Measurements from ENCODE around the gene TRMO. TPM values are rescaled to one million over a fixed set of nuclear protein-coding genes. Genes with fewer than 3 reads are reported as not detected.
A peak's percentile ranks its signal among the peaks of the same experiment; 100 is the strongest.

Gene TRMO
- total and polyA plus RNA-seq, 2 donors (not counting 1 experiment from before 2014, with no cell fraction given) = 12.9 to 15.8 TPM

DNA sequence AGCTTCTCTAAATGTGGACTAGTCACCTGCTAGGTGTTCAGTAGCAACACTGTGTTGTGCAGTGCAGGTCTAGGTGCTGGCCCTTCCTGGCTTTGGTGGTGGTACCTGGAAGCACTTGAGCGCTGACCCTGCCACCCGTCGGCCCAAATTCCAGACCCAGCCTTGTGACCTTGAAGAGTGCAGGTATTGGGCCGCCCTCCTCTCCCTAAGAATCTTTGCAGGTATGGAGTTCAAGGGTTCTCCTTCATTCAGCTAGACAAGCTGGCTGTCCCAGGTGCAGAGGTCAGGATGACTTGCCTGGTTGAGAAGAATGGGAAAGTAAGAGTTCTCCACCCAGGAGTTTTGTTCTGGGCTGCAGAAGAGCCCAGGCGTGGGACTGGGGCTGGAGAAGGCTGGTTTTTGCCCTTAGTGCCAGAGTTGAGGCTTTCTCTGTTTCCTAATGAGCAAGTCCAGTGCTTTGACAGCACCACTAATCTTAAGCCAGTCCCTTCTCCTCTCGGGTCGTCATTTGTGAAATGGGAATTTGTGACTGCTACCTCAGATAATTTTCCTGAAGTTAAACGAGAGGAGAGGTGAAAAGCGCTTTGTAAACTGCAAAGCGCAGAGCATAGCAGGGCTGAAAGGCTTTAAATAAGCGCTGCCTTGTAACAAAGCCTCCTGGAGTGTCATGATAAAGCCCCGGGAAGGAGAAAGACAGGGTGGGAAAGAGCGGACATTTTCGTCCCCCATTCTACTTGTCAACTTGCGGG, 65.3 kb downstream of the TRMO start:
- H3K4me1 ChIP-seq (ENCODE audit: control insufficient read depth, extremely low read depth, insufficient read depth, low read length) = no peaks in the 10 kb centered on the region
- H3K4me2 ChIP-seq (ENCODE audit: extremely low read depth, insufficient read depth, low read length) = no peak overlapping the region

GRCh38 chr9:97855899-97856298, 66.4 kb downstream of the TRMO start:
- no peak for TF ChIP-seq CTCF (conservative IDR thresholded peaks at IDR 0.05 in 1 of 2, IDR thresholded peaks at IDR 0.05 in 1 of 2; ENCODE audit: low read depth in 1 of 2, low read length in 2 of 2)
- no peak for TF ChIP-seq EZH2 (IDR thresholded peaks at IDR 0.05; ENCODE audit: low read length, missing control alignments)
- Histone ChIP-seq H3K36me3 (ENCODE audit: control insufficient read depth, insufficient read depth, low read length) (no peaks in the 10 kb centered on the region), H3K4me3 (replicated peaks in 1 of 4; ENCODE audit: control extremely low read depth in 1 of 4, insufficient read depth in 1 of 4, low read depth in 3 of 4, low read length in 4 of 4) (no peak overlapping the region), H3K9me3 (ENCODE audit: control insufficient read depth, insufficient read depth, low read depth, low read length) (no peaks in the 10 kb centered on the region), H2AFZ (ENCODE audit: low read length) (no peak overlapping the region), H3K4me1 (ENCODE audit: control insufficient read depth, extremely low read depth, insufficient read depth, low read length) (no peaks in the 10 kb centered on the region), H3K9ac (ENCODE audit: insufficient read depth, low read length) (no peak overlapping the region), H3K79me2 (ENCODE audit: control insufficient read depth, insufficient read depth, low read length) (no peaks in the 10 kb centered on the region), H4K20me1 (ENCODE audit: control insufficient read depth, extremely low read depth, insufficient read depth, low read length) (no peaks in the 10 kb centered on the region), H3K27ac (ENCODE audit: insufficient read depth, low read length) (no peak overlapping the region), H3K27me3 (ENCODE audit: control insufficient read depth, insufficient read depth, low read length) (peaks cover 86% of the 10 kb centered on the region), H3K4me2 (ENCODE audit: extremely low read depth, insufficient read depth, low read length) (no peak overlapping the region)
- no peak for DNase-seq (ENCODE audit: low read depth in 2 of 2)

More for the DNA sequence above, 65.3 kb downstream of the TRMO start:
- no peak overlapping the region for H3K27ac ChIP-seq (ENCODE audit: insufficient read depth, low read length)
- DNase-seq (ENCODE audit: low read depth in 2 of 2) = no peak
- no peaks in the 10 kb centered on the region for H3K9me3 ChIP-seq (ENCODE audit: control insufficient read depth, insufficient read depth, low read depth, low read length)
- peaks cover 79% of the 10 kb centered on the region for H3K27me3 ChIP-seq (ENCODE audit: control insufficient read depth, insufficient read depth, low read length)
- H3K4me3 ChIP-seq (replicated peaks in 1 of 4; ENCODE audit: control extremely low read depth in 1 of 4, insufficient read depth in 1 of 4, low read depth in 3 of 4, low read length in 4 of 4) = no peak overlapping the region
- no peak overlapping the region for H3K9ac ChIP-seq (ENCODE audit: insufficient read depth, low read length)
- no peak overlapping the region for H2AFZ ChIP-seq (ENCODE audit: low read length)
- no peaks in the 10 kb centered on the region for H3K79me2 ChIP-seq (ENCODE audit: control insufficient read depth, insufficient read depth, low read length)
- H4K20me1 ChIP-seq (ENCODE audit: control insufficient read depth, extremely low read depth, insufficient read depth, low read length) = no peaks in the 10 kb centered on the region
- H3K36me3 ChIP-seq (ENCODE audit: control insufficient read depth, insufficient read depth, low read length) = no peaks in the 10 kb centered on the region
- TF ChIP-seq CTCF (conservative IDR thresholded peaks at IDR 0.05 in 1 of 2, IDR thresholded peaks at IDR 0.05 in 1 of 2; ENCODE audit: low read depth in 1 of 2, low read length in 2 of 2) (no peak), EZH2 (IDR thresholded peaks at IDR 0.05; ENCODE audit: low read length, missing control alignments) (peak; percentile 80)

DNA sequence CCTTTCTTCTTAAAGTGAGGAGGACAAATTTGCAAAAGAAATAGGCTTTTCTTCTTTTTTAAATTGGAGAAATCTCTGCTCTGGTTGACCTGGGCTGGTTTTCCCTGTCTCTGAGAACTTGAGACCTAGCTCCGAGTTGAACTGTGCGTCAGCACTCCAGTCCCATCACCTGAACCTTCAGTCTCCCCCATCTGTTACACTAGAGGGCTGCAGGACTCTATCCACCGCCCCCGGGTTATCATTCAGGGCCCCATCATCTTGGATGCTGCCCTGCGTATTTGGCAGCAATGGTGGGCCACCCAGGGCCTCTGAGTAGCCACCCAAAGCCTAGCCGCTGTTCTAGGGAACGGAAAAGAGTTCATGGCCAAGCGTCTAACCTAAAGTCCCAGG, 66.8 kb downstream of the TRMO start:
- no peak for DNase-seq (ENCODE audit: low read depth in 2 of 2)
- Histone ChIP-seq H3K4me1 (ENCODE audit: control insufficient read depth, extremely low read depth, insufficient read depth, low read length) (no peaks in the 10 kb centered on the region), H3K27me3 (ENCODE audit: control insufficient read depth, insufficient read depth, low read length) (peaks cover 83% of the 10 kb centered on the region), H4K20me1 (ENCODE audit: control insufficient read depth, extremely low read depth, insufficient read depth, low read length) (no peaks in the 10 kb centered on the region), H3K4me2 (ENCODE audit: extremely low read depth, insufficient read depth, low read length) (no peak overlapping the region), H2AFZ (ENCODE audit: low read length) (no peak overlapping the region), H3K79me2 (ENCODE audit: control insufficient read depth, insufficient read depth, low read length) (no peaks in the 10 kb centered on the region), H3K36me3 (ENCODE audit: control insufficient read depth, insufficient read depth, low read length) (no peaks in the 10 kb centered on the region), H3K27ac (ENCODE audit: insufficient read depth, low read length) (no peak overlapping the region), H3K9me3 (ENCODE audit: control insufficient read depth, insufficient read depth, low read depth, low read length) (no peaks in the 10 kb centered on the region), H3K4me3 (replicated peaks in 1 of 4; ENCODE audit: control extremely low read depth in 1 of 4, insufficient read depth in 1 of 4, low read depth in 3 of 4, low read length in 4 of 4) (peak overlapping the region in 1 of 4 experiments; percentile 14), H3K9ac (ENCODE audit: insufficient read depth, low read length) (no peak overlapping the region)
- no peak for TF ChIP-seq CTCF (conservative IDR thresholded peaks at IDR 0.05 in 1 of 2, IDR thresholded peaks at IDR 0.05 in 1 of 2; ENCODE audit: low read depth in 1 of 2, low read length in 2 of 2)
- TF ChIP-seq EZH2 (IDR thresholded peaks at IDR 0.05; ENCODE audit: low read length, missing control alignments) = no peak
